Liver (tissue), 9 donors: ENCODE data around the gene C19orf25. TPM values are rescaled to one million over a fixed set of nuclear protein-coding genes. Genes with fewer than 3 reads are reported as not detected.

Experiments used
- DNase-seq: peaks from one replicate; pipeline ENCODE4 v3.0.0-alpha.2; 2017; ENCODE audit warnings: low spot score
- H3K27ac ChIP-seq, 2 donors: one replicate each; pipeline ENCODE4 v1.7.0; 2013; ENCODE audit warnings: inconsistent platforms in 2 of 2, low read length in 2 of 2, control low read depth in 1 of 2, low read depth in 1 of 2, mild to moderate bottlenecking in 1 of 2
- H3K27me3 ChIP-seq, 4 donors: one replicate each; pipeline versions ENCODE4 v1.6.1 to v1.7.0; 2013; ENCODE audit warnings: low read length in 3 of 4, inconsistent platforms in 1 of 4, mild to moderate bottlenecking in 1 of 4, moderate library complexity in 1 of 4; ENCODE audit not compliant: control insufficient read depth in 4 of 4, insufficient read depth in 4 of 4
- H3K36me3 ChIP-seq, 4 donors: one replicate each; pipeline versions ENCODE4 v1.6.1 to v1.7.0; 2013; ENCODE audit warnings: low read length in 3 of 4, mild to moderate bottlenecking in 3 of 4, low read depth in 1 of 4, moderate library complexity in 1 of 4; ENCODE audit not compliant: control insufficient read depth in 4 of 4, insufficient read depth in 3 of 4
- H3K4me1 ChIP-seq, 4 donors: one replicate each; pipeline versions ENCODE4 v1.6.1 to v1.7.0; 2013; ENCODE audit warnings: low read length in 3 of 4, mild to moderate bottlenecking in 3 of 4, moderate library complexity in 1 of 4; ENCODE audit not compliant: control insufficient read depth in 4 of 4, insufficient read depth in 4 of 4
- H3K4me3 ChIP-seq, 3 donors: one replicate each; pipeline versions ENCODE4 v1.6.1 to v1.7.0; 2013; ENCODE audit warnings: low read length in 3 of 3, control low read depth in 1 of 3, low read depth in 1 of 3, mild to moderate bottlenecking in 1 of 3
- H3K9ac ChIP-seq, 2 donors: one replicate each; pipeline ENCODE4 v1.7.0; 2013; ENCODE audit warnings: low read length in 2 of 2, mild to moderate bottlenecking in 2 of 2, moderate library complexity in 2 of 2, control low read depth in 1 of 2, low read depth in 1 of 2
- H3K9me3 ChIP-seq, 4 donors: one replicate each; pipeline versions ENCODE4 v1.6.1 to v1.7.0; 2013; ENCODE audit warnings: low read length in 3 of 4; ENCODE audit not compliant: control insufficient read depth in 4 of 4
- EGR1 ChIP-seq, 2 donors: IDR thresholded peaks; 2 replicates each; pipeline ENCODE4 v1.6.1; 2016 to 2018; ENCODE audit warnings: antibody characterized with exemption in 2 of 2, low read depth in 2 of 2
- FOXA1 ChIP-seq: IDR thresholded peaks from 2 replicates; pipeline ENCODE4 v1.6.1; 2016; ENCODE audit warnings: antibody characterized with exemption
- FOXA2 ChIP-seq: IDR thresholded peaks from 2 replicates; pipeline ENCODE4 v1.6.1; 2016; ENCODE audit warnings: antibody characterized with exemption
- GABPA ChIP-seq, 2 donors: IDR thresholded peaks in 1 of 2; conservative IDR thresholded peaks in 1 of 2; 2 replicates each; pipeline ENCODE4 v1.6.1; 2016; ENCODE audit warnings: antibody characterized with exemption in 2 of 2, mild to moderate bottlenecking in 1 of 2, moderate library complexity in 1 of 2
- HNF4A ChIP-seq, 2 donors: conservative IDR thresholded peaks; 2 replicates each; pipeline ENCODE4 v1.6.1; 2016; ENCODE audit warnings: antibody characterized with exemption in 2 of 2, mild to moderate bottlenecking in 2 of 2
- HNF4G ChIP-seq: IDR thresholded peaks from 2 replicates; pipeline ENCODE4 v1.6.1; 2016; ENCODE audit warnings: antibody characterized with exemption
- JUND ChIP-seq, 2 donors: IDR thresholded peaks; 2 replicates each; pipeline ENCODE4 v1.6.1; 2016; ENCODE audit warnings: antibody characterized with exemption in 2 of 2
- NR2F2 ChIP-seq: IDR thresholded peaks from 2 replicates; pipeline ENCODE4 v1.6.1; 2016; ENCODE audit warnings: antibody characterized with exemption
- RAD21 ChIP-seq, 2 donors: IDR thresholded peaks; 2 replicates each; pipeline ENCODE4 v1.6.1; 2016; ENCODE audit warnings: antibody characterized with exemption in 2 of 2, mild to moderate bottlenecking in 2 of 2
- RXRA ChIP-seq, 2 donors: IDR thresholded peaks; 2 replicates each; pipeline ENCODE4 v1.6.1; 2017 to 2018; ENCODE audit warnings: antibody characterized with exemption in 2 of 2, mild to moderate bottlenecking in 1 of 2
- SP1 ChIP-seq: IDR thresholded peaks from 2 replicates; pipeline ENCODE4 v1.6.1; 2018; ENCODE audit warnings: antibody characterized with exemption, mild to moderate bottlenecking
- TAF1 ChIP-seq: conservative IDR thresholded peaks from 2 replicates; pipeline ENCODE4 v1.6.1; 2016; ENCODE audit warnings: antibody characterized with exemption, mild to moderate bottlenecking
- YY1 ChIP-seq: IDR thresholded peaks from 2 replicates; pipeline ENCODE4 v1.6.1; 2016; ENCODE audit warnings: antibody characterized with exemption, mild to moderate bottlenecking
- WGBS: extraction: QIAGEN DNeasy Blood & Tissue Kit; methylation state at CpG from one replicate; pipeline ENCODE4 v1.1.7; 2013; 5-methylcytosine and 5-hydroxymethylcytosine counted together
- polyA plus RNA-seq, 2 donors: library from polyadenylated mRNA; stranded (reverse) in 1 of 2; unstranded in 1 of 2; fragments of 200-250 nt in 1 of 2; fragments of >200 nt in 1 of 2; fragmentation: Nextera tagmentation in 1 of 2; extraction: Ambion mirVana in 1 of 2; gene quantifications; one replicate each; pipeline versions ENCODE4 v1.2.1 to v1.2.3, GENCODE V29; 2013 to 2015
- total RNA-seq, 2 donors: library from RNA; depleted of rRNA; stranded (reverse); fragments of >200 nt; gene quantifications; one replicate each; pipeline ENCODE4 v1.2.3, GENCODE V29; 2014
- TF ChIP-seq, protein P1 (sequence below): fragments of 150-350 bp; IDR thresholded peaks from 2 replicates; pipeline ENCODE4 v1.5.1; 2017; ENCODE audit warnings: improper control_type of control experiment, low read depth, low read length; ENCODE audit not compliant: missing input control
- TF ChIP-seq, protein P2 (sequence below): IDR thresholded peaks from 2 replicates; pipeline ENCODE4 v1.6.1; 2016; ENCODE audit warnings: antibody characterized with exemption, mild to moderate bottlenecking
- TF ChIP-seq, protein P3 (sequence below): IDR thresholded peaks from 2 replicates; pipeline ENCODE4 v1.6.1; 2016; ENCODE audit warnings: antibody characterized with exemption
- TF ChIP-seq, protein P4 (sequence below): IDR thresholded peaks from 2 replicates; pipeline ENCODE4 v1.6.1; 2016; ENCODE audit warnings: antibody characterized with exemption
- TF ChIP-seq, protein P5 (sequence below): IDR thresholded peaks from 2 replicates; pipeline ENCODE4 v1.6.1; 2016; ENCODE audit warnings: antibody characterized with exemption
- donor health status: healthy.
- donor health status: healthy.
- donor health status: healthy.
- donor health status: healthy.
- donor health status: healthy.

C19orf25 gene
- total and polyA plus RNA-seq, 4 donors = 15.1 to 19.8 (median 18.5) TPM

DNA sequence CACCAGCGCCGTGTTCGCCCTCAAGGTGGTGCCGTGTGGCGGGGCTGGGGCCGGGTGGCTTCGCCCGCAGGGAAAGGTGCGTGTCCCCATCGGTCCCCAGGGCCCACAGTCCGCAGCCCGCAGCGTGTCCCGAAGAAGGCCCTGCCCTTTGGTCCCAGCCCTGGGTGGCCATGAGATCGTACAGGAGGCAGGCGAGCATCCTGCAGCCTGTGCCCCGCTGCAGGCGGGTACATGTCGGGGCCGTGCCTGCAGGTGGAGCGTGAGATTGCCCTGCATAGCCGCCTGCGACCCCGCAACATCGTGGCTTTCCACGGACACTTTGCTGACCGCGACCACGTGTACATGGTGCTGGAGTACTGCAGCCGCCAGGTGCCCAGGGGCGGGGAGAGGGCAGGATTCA is 46.3 kb upstream of the C19orf25 start (continued):
- TF ChIP-seq NR2F2 = no peak
- TF ChIP-seq FOXA2 = no peak
- TF ChIP-seq GABPA (IDR thresholded peaks at IDR 0.05 in 1 of 2, conservative IDR thresholded peaks at IDR 0.05 in 1 of 2) = no peak
- TF ChIP-seq YY1 = no peak
- no peak for TF ChIP-seq FOXA1
- no peak for TF ChIP-seq RAD21 (IDR thresholded peaks at IDR 0.05)
- TF ChIP-seq, protein P1, sequence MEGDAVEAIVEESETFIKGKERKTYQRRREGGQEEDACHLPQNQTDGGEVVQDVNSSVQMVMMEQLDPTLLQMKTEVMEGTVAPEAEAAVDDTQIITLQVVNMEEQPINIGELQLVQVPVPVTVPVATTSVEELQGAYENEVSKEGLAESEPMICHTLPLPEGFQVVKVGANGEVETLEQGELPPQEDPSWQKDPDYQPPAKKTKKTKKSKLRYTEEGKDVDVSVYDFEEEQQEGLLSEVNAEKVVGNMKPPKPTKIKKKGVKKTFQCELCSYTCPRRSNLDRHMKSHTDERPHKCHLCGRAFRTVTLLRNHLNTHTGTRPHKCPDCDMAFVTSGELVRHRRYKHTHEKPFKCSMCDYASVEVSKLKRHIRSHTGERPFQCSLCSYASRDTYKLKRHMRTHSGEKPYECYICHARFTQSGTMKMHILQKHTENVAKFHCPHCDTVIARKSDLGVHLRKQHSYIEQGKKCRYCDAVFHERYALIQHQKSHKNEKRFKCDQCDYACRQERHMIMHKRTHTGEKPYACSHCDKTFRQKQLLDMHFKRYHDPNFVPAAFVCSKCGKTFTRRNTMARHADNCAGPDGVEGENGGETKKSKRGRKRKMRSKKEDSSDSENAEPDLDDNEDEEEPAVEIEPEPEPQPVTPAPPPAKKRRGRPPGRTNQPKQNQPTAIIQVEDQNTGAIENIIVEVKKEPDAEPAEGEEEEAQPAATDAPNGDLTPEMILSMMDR = no peak
- no peak for TF ChIP-seq EGR1 (IDR thresholded peaks at IDR 0.05; ENCODE audit: low read depth in 2 of 2)
- TF ChIP-seq JUND (IDR thresholded peaks at IDR 0.05) = no peak

DNA sequence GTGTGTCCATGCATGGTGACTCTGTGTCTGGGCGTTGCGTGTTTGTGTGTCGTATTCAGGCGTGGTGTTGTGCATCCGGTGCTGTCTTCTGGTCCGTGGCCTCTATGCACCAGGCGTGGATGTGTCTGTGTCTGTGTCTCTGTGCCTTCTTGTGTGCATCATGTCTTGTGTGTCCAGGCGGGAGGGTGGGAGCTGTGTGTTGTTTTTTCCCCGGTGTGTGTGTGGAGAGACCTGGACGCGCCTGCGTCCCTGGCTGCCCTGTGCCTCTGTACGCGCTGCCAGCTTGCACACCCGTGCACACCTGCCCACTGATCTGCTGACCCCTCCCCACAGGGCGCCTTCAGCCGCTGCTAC is 45.9 kb upstream of the C19orf25 start:
- no peak overlapping the region for H3K27ac ChIP-seq
- H3K27me3 ChIP-seq = peaks cover 0 to 26% (median 7%) of the 10 kb centered on the region in 4 donors
- H3K36me3 ChIP-seq = no peaks in the 10 kb centered on the region
- H3K9me3 ChIP-seq = no peaks in the 10 kb centered on the region
- H3K4me1 ChIP-seq = peaks cover 0 to 5% (median 2%) of the 10 kb centered on the region in 4 donors
- DNase-seq = no peak
- TF ChIP-seq, protein P2, sequence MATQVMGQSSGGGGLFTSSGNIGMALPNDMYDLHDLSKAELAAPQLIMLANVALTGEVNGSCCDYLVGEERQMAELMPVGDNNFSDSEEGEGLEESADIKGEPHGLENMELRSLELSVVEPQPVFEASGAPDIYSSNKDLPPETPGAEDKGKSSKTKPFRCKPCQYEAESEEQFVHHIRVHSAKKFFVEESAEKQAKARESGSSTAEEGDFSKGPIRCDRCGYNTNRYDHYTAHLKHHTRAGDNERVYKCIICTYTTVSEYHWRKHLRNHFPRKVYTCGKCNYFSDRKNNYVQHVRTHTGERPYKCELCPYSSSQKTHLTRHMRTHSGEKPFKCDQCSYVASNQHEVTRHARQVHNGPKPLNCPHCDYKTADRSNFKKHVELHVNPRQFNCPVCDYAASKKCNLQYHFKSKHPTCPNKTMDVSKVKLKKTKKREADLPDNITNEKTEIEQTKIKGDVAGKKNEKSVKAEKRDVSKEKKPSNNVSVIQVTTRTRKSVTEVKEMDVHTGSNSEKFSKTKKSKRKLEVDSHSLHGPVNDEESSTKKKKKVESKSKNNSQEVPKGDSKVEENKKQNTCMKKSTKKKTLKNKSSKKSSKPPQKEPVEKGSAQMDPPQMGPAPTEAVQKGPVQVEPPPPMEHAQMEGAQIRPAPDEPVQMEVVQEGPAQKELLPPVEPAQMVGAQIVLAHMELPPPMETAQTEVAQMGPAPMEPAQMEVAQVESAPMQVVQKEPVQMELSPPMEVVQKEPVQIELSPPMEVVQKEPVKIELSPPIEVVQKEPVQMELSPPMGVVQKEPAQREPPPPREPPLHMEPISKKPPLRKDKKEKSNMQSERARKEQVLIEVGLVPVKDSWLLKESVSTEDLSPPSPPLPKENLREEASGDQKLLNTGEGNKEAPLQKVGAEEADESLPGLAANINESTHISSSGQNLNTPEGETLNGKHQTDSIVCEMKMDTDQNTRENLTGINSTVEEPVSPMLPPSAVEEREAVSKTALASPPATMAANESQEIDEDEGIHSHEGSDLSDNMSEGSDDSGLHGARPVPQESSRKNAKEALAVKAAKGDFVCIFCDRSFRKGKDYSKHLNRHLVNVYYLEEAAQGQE = no peak
- TF ChIP-seq, protein P3, sequence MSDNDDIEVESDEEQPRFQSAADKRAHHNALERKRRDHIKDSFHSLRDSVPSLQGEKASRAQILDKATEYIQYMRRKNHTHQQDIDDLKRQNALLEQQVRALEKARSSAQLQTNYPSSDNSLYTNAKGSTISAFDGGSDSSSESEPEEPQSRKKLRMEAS = no peak
- TF ChIP-seq JUND (IDR thresholded peaks at IDR 0.05) = no peak
- TF ChIP-seq, protein P4, sequence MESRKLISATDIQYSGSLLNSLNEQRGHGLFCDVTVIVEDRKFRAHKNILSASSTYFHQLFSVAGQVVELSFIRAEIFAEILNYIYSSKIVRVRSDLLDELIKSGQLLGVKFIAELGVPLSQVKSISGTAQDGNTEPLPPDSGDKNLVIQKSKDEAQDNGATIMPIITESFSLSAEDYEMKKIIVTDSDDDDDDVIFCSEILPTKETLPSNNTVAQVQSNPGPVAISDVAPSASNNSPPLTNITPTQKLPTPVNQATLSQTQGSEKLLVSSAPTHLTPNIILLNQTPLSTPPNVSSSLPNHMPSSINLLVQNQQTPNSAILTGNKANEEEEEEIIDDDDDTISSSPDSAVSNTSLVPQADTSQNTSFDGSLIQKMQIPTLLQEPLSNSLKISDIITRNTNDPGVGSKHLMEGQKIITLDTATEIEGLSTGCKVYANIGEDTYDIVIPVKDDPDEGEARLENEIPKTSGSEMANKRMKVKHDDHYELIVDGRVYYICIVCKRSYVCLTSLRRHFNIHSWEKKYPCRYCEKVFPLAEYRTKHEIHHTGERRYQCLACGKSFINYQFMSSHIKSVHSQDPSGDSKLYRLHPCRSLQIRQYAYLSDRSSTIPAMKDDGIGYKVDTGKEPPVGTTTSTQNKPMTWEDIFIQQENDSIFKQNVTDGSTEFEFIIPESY = no peak
- no peak for TF ChIP-seq HNF4A (conservative IDR thresholded peaks at IDR 0.05)
- TF ChIP-seq FOXA1 = no peak
- TF ChIP-seq YY1 = no peak
- TF ChIP-seq RAD21 (IDR thresholded peaks at IDR 0.05) = no peak
- TF ChIP-seq TAF1 = no peak
- TF ChIP-seq FOXA2 = no peak
- TF ChIP-seq SP1 = no peak
- TF ChIP-seq, protein P5, sequence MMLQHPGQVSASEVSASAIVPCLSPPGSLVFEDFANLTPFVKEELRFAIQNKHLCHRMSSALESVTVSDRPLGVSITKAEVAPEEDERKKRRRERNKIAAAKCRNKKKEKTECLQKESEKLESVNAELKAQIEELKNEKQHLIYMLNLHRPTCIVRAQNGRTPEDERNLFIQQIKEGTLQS = no peak
- no peak for TF ChIP-seq HNF4G
- TF ChIP-seq NR2F2 = no peak
- TF ChIP-seq GABPA (IDR thresholded peaks at IDR 0.05 in 1 of 2, conservative IDR thresholded peaks at IDR 0.05 in 1 of 2) = no peak
- TF ChIP-seq RXRA (IDR thresholded peaks at IDR 0.05) = no peak
- TF ChIP-seq EGR1 (IDR thresholded peaks at IDR 0.05; ENCODE audit: low read depth in 2 of 2) = no peak
- TF ChIP-seq, protein P1 = no peak
- H3K9ac ChIP-seq = no peak overlapping the region
- 62% methylated on average over 17 of the region's 17 CpGs for WGBS
- H3K4me3 ChIP-seq = no peak overlapping the region
